ENCODE data around the gene KIAA0319L.

KIAA0319L gene

GRCh38 chr1:35428360-35428759, 128.8 kb downstream of the KIAA0319L start:
- ChIA-PET POLR2A (no interaction called here), CTCF (no interaction called here)
- TF ChIP-seq HDGF (IDR thresholded peaks at IDR 0.05; ENCODE audit: borderline replicate concordance) (no peak), FOXM1 (IDR thresholded peaks at IDR 0.05; ENCODE audit: borderline replicate concordance) (no peak), L3MBTL2 (conservative IDR thresholded peaks at IDR 0.05) (no peak), TARDBP (IDR thresholded peaks at IDR 0.05) (no peak), BHLHE40 (IDR thresholded peaks at IDR 0.05; ENCODE audit: borderline replicate concordance) (no peak), CTBP1 (IDR thresholded peaks at IDR 0.05; ENCODE audit: borderline replicate concordance) (no peak), ARNT (IDR thresholded peaks at IDR 0.05) (no peak), PKNOX1 (IDR thresholded peaks at IDR 0.05) (no peak), ZNF384 (IDR thresholded peaks at IDR 0.05) (no peak), SUZ12 (IDR thresholded peaks at IDR 0.05) (no peak)
- no peak for DNase-seq (ENCODE audit: extremely low spot score)

- ChIA-PET POLR2A (no interaction called here), CTCF (no interaction called here)
- DNase-seq (ENCODE audit: extremely low spot score): no peak
- no peak for TF ChIP-seq ZNF384 (IDR thresholded peaks at IDR 0.05)
- no peak for TF ChIP-seq FOXA1 (IDR thresholded peaks at IDR 0.05)
- no peak for TF ChIP-seq SUZ12 (IDR thresholded peaks at IDR 0.05)
- no peak for TF ChIP-seq ELF4 (IDR thresholded peaks at IDR 0.05)
- TF ChIP-seq TARDBP (IDR thresholded peaks at IDR 0.05): no peak
- TF ChIP-seq PKNOX1 (IDR thresholded peaks at IDR 0.05): no peak
- TF ChIP-seq SP1 (IDR thresholded peaks at IDR 0.05): no peak
Observed at GRCh38 chr1:35426097-35426586, 131.1 kb downstream of the KIAA0319L start.

GRCh38 chr1:35408925-35409324, 148.3 kb downstream of the KIAA0319L start:
- TF ChIP-seq PKNOX1 (IDR thresholded peaks at IDR 0.05) (no peak), CTBP1 (IDR thresholded peaks at IDR 0.05; ENCODE audit: borderline replicate concordance) (no peak), ZNF384 (IDR thresholded peaks at IDR 0.05) (no peak), NFRKB (IDR thresholded peaks at IDR 0.05) (no peak), SUZ12 (IDR thresholded peaks at IDR 0.05) (no peak), ARNT (IDR thresholded peaks at IDR 0.05) (no peak), FOXM1 (IDR thresholded peaks at IDR 0.05; ENCODE audit: borderline replicate concordance) (no peak), SP1 (IDR thresholded peaks at IDR 0.05) (no peak), TARDBP (IDR thresholded peaks at IDR 0.05) (no peak), FOXK2 (IDR thresholded peaks at IDR 0.05) (no peak)
- ChIA-PET CTCF (no interaction called here), POLR2A (no interaction called here)
- DNase-seq (ENCODE audit: extremely low spot score): no peak

- no peak for TF ChIP-seq FOXA1 (IDR thresholded peaks at IDR 0.05)
- no peak for TF ChIP-seq ARNT (IDR thresholded peaks at IDR 0.05)
- TF ChIP-seq SUZ12 (IDR thresholded peaks at IDR 0.05): no peak
- no peak for TF ChIP-seq PKNOX1 (IDR thresholded peaks at IDR 0.05)
- no peak for TF ChIP-seq NFRKB (IDR thresholded peaks at IDR 0.05)
- no peak for TF ChIP-seq CTBP1 (IDR thresholded peaks at IDR 0.05; ENCODE audit: borderline replicate concordance)
- no peak for TF ChIP-seq L3MBTL2 (conservative IDR thresholded peaks at IDR 0.05)
- TF ChIP-seq SP1 (IDR thresholded peaks at IDR 0.05): no peak
- no peak for TF ChIP-seq ZNF384 (IDR thresholded peaks at IDR 0.05)
- no peak for TF ChIP-seq FOXK2 (IDR thresholded peaks at IDR 0.05)
- TF ChIP-seq LEF1 (IDR thresholded peaks at IDR 0.05; ENCODE audit: borderline replicate concordance): no peak
- no peak for TF ChIP-seq FOXM1 (IDR thresholded peaks at IDR 0.05; ENCODE audit: borderline replicate concordance)
- TF ChIP-seq HDGF (IDR thresholded peaks at IDR 0.05; ENCODE audit: borderline replicate concordance): no peak
- no peak for TF ChIP-seq BHLHE40 (IDR thresholded peaks at IDR 0.05; ENCODE audit: borderline replicate concordance)
- TF ChIP-seq TARDBP (IDR thresholded peaks at IDR 0.05): no peak
- TF ChIP-seq ELF4 (IDR thresholded peaks at IDR 0.05): no peak
- DNase-seq (ENCODE audit: extremely low spot score): no peak
- CTCF ChIA-PET: no interaction called here
- POLR2A ChIA-PET: no interaction called here
Observed at GRCh38 chr1:35407743-35408142, 149.5 kb downstream of the KIAA0319L start.

GRCh38 chr1:35406103-35406502, 151.1 kb downstream of the KIAA0319L start:
- POLR2A ChIA-PET: no interaction called here
- no peak for DNase-seq (ENCODE audit: extremely low spot score)
- CTCF ChIA-PET: no interaction called here
- TF ChIP-seq NFRKB (IDR thresholded peaks at IDR 0.05) (no peak), PKNOX1 (IDR thresholded peaks at IDR 0.05) (peak; percentile 50), CTBP1 (IDR thresholded peaks at IDR 0.05; ENCODE audit: borderline replicate concordance) (no peak; the same call in 1 of the 2 replicates), SUZ12 (IDR thresholded peaks at IDR 0.05) (no peak), BHLHE40 (IDR thresholded peaks at IDR 0.05; ENCODE audit: borderline replicate concordance) (no peak), ARNT (IDR thresholded peaks at IDR 0.05) (no peak)

GRCh38 chr1:35401049-35401448, 156.2 kb downstream of the KIAA0319L start:
- ChIA-PET CTCF (no interaction called here), POLR2A (no interaction called here)
- DNase-seq (ENCODE audit: extremely low spot score): no peak
- TF ChIP-seq SUZ12 (IDR thresholded peaks at IDR 0.05) (no peak), FOXM1 (IDR thresholded peaks at IDR 0.05; ENCODE audit: borderline replicate concordance) (no peak), ELF4 (IDR thresholded peaks at IDR 0.05) (no peak), ZNF384 (IDR thresholded peaks at IDR 0.05) (no peak)
